Measurements from ENCODE around the gene AP3S1. TPM values are rescaled to one million over a fixed set of nuclear protein-coding genes. Genes with fewer than 3 reads are reported as not detected.
"Not testable (repeated sequence)": the region's sequence is repeated elsewhere in the genome, so short reads cannot be mapped to it uniquely, and the experiment has no call there.

AP3S1 gene
- total RNA-seq, 2 donors from 2014 or later = 32.0 to 163 TPM

DNA sequence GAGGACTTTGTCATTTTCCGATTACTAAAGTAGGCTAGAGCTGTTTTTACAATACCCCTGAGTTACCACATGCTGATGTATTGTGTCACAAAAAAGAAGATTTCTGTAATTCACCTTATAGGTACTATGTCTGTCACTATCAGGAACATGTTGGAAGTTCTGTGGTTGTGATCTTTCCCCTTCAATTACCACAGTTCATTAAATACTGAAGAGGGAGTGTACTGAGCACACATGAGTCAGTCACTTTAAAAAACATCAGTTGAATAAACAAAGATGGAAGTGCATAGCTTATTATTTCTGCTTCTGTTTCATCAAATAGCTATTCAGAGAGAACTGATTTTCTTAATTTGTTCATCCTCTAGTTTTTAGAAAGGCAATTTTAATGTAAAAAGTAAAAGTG lies 31.7 kb downstream of the AP3S1 start:
- Histone ChIP-seq H3K4me3 (no peak overlapping the region), H3K27ac (no peak overlapping the region), H3K27me3 (replicated peaks; ENCODE audit: insufficient read depth) (no peaks in the 10 kb centered on the region), H3K4me1 (replicated peaks) (no peaks in the 10 kb centered on the region), H3K36me3 (no peaks in the 10 kb centered on the region), H3K9me3 (no peaks in the 10 kb centered on the region)
- intact Hi-C loops (cut with DNase I) = no loop called here
- TF ChIP-seq, protein P1, sequence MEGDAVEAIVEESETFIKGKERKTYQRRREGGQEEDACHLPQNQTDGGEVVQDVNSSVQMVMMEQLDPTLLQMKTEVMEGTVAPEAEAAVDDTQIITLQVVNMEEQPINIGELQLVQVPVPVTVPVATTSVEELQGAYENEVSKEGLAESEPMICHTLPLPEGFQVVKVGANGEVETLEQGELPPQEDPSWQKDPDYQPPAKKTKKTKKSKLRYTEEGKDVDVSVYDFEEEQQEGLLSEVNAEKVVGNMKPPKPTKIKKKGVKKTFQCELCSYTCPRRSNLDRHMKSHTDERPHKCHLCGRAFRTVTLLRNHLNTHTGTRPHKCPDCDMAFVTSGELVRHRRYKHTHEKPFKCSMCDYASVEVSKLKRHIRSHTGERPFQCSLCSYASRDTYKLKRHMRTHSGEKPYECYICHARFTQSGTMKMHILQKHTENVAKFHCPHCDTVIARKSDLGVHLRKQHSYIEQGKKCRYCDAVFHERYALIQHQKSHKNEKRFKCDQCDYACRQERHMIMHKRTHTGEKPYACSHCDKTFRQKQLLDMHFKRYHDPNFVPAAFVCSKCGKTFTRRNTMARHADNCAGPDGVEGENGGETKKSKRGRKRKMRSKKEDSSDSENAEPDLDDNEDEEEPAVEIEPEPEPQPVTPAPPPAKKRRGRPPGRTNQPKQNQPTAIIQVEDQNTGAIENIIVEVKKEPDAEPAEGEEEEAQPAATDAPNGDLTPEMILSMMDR (IDR thresholded peaks at IDR 0.05) = no peak
- TF ChIP-seq POLR2A (IDR thresholded peaks at IDR 0.05) (no peak), POLR2AphosphoS5 (IDR thresholded peaks at IDR 0.05) (no peak)
- WGBS = 85% methylated on average over 1 of the region's 1 CpG
- DNase-seq (ENCODE audit: low spot score) = no peak

DNA sequence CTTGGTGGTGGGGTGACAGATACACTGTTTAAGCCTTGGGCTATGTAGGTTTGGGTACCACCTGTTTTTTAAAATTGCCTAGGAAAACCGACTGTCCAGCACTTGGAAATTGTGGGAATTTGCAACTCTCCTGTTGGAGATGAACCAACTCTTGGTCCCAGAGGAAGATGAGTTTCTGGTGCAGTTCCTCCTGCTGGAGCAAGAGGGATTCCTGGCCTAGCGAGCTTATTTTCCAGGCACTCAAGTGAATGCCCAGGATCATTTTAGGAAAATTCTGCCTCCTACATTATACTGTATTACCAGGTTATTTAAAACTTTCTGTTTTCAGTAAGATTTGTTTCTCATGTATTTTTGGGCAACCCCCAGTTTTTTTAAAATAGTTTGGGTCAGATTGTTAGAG lies 33.7 kb downstream of the AP3S1 start:
- H3K9me3 ChIP-seq = no peaks in the 10 kb centered on the region
- DNase-seq (ENCODE audit: low spot score) = no peak
- H3K4me1 ChIP-seq (replicated peaks) = no peaks in the 10 kb centered on the region
- H3K36me3 ChIP-seq = no peaks in the 10 kb centered on the region
- no peak overlapping the region for H3K27ac ChIP-seq
- TF ChIP-seq POLR2AphosphoS5 (IDR thresholded peaks at IDR 0.05) (no peak), POLR2A (IDR thresholded peaks at IDR 0.05) (no peak)
- TF ChIP-seq, protein P1 (IDR thresholded peaks at IDR 0.05) = no peak
- H3K4me3 ChIP-seq = no peak overlapping the region
- H3K27me3 ChIP-seq (replicated peaks; ENCODE audit: insufficient read depth) = no peaks in the 10 kb centered on the region
- intact Hi-C loops (cut with DNase I) = no loop called here
- WGBS = 95% methylated on average over 2 of the region's 2 CpGs

DNA sequence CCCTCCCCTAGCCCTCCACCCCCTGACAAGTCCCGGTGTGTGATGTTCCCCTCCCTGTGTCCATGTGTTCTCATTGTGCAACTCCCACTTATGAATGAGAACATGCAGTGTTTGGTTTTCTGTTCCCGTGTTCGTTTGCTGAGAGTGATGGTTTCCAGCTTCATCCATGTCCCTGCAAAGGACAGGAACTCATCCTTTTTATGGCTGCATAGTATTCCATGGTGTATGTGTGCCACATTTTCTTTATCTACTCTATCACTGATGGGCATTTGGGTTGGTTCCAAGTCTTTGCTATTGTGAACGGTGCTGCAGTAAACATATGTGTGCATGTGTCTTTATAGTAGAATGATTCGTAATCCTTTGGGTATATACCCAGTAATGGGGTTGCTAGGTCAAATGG lies 35.6 kb downstream of the AP3S1 start:
- WGBS = 92% methylated on average over 5 of the region's 5 CpGs
- H3K27ac ChIP-seq; H3K36me3 ChIP-seq; DNase-seq (ENCODE audit: low spot score); H3K9me3 ChIP-seq; intact Hi-C loops (cut with DNase I); H3K4me3 ChIP-seq; H3K27me3 ChIP-seq (replicated peaks; ENCODE audit: insufficient read depth); H3K4me1 ChIP-seq (replicated peaks): not testable (repeated sequence)

DNA sequence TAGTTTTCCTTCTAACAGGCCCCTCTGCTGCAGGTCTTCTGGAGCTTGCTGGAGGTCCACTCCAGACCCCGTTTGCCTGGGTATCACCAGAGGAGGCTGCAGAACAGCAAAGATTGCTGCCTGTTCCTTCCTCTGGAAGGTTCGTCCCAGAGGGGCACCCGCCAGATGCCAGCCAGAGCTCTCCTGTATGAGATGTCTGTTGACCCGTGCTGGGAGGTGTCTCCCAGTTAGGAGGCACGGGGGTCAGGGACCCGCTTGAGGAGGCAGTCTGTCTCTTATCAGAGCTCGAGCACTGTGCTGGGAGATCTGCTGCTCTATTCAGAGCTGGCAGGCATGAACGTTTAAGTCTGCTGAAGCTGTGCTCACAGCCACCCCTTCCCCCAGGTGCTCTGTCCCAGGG lies 40.7 kb downstream of the AP3S1 start:
- H3K4me3 ChIP-seq; DNase-seq (ENCODE audit: low spot score); H3K27me3 ChIP-seq (replicated peaks; ENCODE audit: insufficient read depth); intact Hi-C loops (cut with DNase I); H3K9me3 ChIP-seq; H3K4me1 ChIP-seq (replicated peaks); H3K27ac ChIP-seq; H3K36me3 ChIP-seq: not testable (repeated sequence)
- 98% methylated on average over 8 of the region's 8 CpGs for WGBS

DNA sequence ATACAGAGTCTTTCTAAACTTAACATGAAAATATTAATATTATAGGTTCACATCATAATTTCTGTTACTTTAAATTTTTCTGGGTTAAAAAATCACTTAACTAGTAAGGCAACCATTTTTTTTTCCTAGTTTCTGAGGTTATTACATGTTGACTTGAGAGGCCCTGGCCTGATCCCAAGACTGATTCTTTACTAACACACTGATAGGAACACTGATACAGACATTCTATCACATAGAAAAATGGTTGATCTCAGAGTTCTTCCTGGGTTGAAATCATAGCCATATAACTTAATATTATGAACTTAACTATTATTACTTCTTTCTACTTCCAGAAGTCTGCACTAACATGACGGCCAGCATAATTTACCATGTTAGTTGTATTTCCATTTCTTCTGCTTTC lies 43.0 kb downstream of the AP3S1 start:
- no peak overlapping the region for H3K4me3 ChIP-seq
- H3K27ac ChIP-seq = no peak overlapping the region
- no peaks in the 10 kb centered on the region for H3K27me3 ChIP-seq (replicated peaks; ENCODE audit: insufficient read depth)
- no peaks in the 10 kb centered on the region for H3K36me3 ChIP-seq
- intact Hi-C loops (cut with DNase I) = no loop called here
- no peaks in the 10 kb centered on the region for H3K9me3 ChIP-seq
- WGBS = 92% methylated on average over 1 of the region's 1 CpG
- TF ChIP-seq POLR2A (IDR thresholded peaks at IDR 0.05) (no peak), POLR2AphosphoS5 (IDR thresholded peaks at IDR 0.05) (no peak)
- TF ChIP-seq, protein P1 (IDR thresholded peaks at IDR 0.05) = no peak
- no peaks in the 10 kb centered on the region for H3K4me1 ChIP-seq (replicated peaks)
- no peak for DNase-seq (ENCODE audit: low spot score)

DNA sequence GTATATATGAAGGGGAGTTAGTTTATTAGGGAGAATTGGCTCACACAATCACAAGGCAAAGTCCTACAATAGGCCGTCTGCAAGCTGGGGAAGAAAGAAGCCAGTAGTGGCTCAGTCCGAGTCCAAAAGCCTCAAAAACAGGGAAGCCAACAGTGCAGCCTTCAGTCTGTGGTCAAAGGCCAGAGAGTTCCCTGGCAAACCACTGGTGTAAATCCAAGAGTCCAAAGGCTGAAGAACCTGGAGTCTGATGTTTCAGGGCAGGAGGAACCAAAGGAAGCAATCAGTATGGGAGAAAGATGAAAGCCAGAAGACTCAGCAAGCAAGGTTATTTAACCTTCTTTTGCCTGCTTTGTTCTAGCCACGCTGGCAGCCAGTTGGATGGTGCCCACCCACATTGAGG lies 43.5 kb downstream of the AP3S1 start:
- WGBS = 83% methylated on average over 3 of the region's 3 CpGs
- H3K9me3 ChIP-seq; intact Hi-C loops (cut with DNase I): not testable (repeated sequence)

More for the DNA sequence above, 43.5 kb downstream of the AP3S1 start:
- not testable (repeated sequence) for DNase-seq (ENCODE audit: low spot score); H3K36me3 ChIP-seq; H3K4me1 ChIP-seq (replicated peaks); H3K27me3 ChIP-seq (replicated peaks; ENCODE audit: insufficient read depth); H3K27ac ChIP-seq; H3K4me3 ChIP-seq
